GM18520 (cell line): ENCODE measurements around the gene DSCAML1.

Experiments used
- ATAC-seq: cut with Tn5 transposase; IDR thresholded peaks from one replicate; pipeline ENCODE4 v1.9.1; 2021; ENCODE audit not compliant: unreplicated experiment

DSCAML1 gene

DNA sequence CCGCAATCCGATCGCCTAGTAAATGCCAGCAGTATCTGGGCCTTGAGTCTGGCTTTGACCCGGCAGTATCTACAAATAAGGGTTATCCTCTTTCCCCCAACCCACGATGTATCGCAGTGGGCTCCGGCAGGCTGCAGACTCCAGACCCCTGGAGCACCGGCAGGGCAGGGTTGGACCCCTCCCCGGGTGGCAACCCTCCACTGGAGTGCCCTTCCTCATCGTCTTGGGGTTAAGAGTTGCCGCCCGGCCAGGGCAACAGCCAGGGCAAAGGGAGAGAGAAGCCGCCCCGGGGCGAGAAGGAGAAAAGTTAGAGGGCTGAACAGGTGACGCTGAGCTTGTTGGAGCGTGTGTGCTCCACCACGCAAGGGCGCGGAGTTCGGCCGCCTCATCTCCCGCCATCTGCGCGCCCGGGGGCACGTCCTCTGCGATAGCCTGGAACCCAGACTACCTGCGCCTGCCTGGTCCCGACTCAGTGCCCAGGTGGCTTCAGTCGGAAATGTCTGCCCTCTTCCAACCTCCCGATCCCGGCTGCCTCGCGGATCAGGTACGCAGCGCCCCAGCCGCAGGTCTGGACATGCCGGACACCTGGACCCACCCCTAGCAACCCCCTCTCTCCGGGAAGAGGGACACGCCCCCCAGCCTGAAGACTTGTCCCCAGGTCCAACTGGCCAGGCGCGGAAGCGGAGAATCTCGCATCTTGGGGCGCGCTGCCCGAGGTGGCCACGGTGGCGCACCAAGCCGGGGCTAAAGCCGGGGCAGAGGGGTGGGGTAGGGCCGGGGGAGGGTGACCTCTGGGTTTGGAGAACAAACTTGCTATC is 1.2 kb downstream of the DSCAML1 start:
- ATAC-seq, result no peak

DNA sequence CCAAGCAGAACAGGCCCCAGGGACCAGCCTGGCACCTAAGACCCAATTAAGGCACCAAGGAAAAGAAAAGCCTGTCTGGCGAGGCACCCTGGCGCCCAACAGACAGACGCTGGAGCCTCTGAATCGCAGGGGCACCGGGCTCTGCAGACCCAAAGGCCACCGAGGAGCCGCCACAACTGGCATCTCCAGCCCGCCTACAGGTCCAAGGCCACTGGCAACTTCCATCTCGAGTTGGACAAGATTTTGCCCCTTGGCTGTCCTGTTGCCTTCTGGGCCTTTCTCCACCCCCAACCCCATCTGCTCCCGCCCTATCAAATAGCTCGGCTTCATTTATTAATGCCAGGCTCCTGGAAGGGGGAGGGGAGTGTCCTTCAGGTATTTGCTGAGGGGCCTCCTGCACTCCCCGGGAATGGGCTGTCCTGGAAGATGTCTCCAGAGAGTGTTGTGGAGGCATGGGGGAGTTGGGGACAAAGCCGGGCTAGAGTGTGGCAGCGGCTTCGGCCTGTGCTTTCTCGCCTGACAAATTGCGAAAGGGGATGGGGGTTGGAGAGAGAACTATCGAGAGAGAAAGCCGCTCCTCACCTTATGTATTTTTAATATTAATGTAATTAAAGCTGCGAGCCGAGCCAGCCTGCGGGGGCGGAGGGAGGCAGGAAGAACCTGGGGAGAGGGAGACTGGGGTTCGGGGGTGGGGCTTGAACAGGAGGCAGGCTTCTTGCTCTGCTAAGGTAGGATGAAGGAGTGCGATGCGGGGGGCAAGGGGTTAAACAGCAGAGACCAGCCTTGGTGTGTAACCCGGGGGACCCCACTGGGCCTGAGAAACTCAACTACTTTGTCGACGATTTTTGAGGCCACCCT is 2.0 kb downstream of the DSCAML1 start:
- ATAC-seq, result no peak

DNA sequence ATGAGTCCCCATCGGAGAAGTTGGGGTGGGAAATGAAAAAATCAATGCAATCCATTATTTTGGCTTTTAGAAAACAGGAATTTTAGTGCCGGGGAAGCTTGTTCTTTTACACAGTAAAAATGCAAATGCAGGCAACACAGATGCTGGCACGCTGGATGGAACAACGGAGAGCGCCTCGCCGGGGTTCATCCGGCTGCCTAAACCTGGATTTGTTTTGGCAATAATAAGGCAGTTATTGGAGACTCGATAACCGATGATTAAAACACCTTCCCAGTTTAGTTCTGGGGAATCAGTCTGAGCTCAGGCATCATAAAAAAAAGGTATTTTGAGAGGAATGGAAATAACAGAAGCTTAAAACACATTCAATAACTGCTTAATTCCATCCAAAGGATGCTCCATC is 2.9 kb downstream of the DSCAML1 start:
- ATAC-seq, result no peak

DNA sequence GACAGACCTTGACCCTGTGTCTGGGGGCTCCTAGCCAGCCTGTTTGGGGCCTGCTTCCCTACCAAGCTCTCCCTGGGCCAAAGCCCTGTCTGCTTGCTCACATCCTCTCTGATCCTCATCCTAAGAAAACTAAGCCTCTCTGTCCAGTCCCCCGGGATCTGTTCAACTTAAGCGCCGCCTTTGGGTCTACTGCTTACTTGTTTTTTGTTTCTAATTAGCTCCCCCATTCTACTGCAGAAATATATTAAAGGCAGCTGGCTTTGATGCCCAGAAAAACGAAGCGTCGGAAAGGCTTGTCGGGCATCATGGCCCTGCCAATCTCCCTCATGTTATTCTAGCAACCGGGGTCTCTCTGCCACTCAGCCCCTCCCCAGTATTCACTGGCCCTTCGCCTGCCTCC is 3.4 kb downstream of the DSCAML1 start:
- no peak for ATAC-seq

DNA sequence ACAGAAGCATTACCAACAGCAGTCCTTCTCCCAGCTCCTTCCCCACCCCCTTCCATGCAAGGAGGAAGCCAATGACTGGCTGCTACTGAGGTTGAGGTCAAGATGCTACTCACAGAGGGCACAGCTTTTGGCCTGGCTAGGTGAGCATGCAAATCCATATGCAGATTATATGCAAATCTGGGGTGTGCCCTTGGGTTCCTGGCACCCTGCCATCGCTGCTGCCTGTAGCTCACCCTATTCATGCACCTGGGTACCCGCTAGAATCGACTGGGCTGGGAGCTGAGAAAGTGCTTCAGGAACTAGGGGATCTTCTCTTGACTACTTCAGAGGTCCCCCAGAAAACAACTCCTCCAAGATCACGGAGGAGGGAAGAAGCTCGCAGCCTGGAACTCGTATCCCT is 4.0 kb downstream of the DSCAML1 start:
- ATAC-seq, result no peak

DNA sequence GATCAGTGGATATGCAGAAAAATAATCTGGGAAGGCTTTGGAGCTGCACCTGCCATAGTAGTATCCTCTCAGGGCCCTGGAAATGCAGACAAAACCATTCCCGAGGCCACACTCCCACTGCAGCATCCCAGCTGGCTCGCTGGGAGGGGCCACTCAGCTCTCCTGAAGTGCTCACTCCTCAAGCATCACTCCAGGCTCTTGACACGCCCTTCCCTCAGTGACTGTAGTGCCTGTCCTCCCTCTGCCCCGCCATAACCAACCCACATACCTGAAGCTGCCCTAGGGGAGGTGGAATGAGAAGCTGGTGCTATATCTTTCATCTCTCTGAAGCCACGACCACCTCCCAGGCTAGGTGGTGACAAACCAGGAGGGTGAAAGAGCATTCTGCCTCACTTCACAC is 4.8 kb downstream of the DSCAML1 start:
- ATAC-seq, result no peak

DNA sequence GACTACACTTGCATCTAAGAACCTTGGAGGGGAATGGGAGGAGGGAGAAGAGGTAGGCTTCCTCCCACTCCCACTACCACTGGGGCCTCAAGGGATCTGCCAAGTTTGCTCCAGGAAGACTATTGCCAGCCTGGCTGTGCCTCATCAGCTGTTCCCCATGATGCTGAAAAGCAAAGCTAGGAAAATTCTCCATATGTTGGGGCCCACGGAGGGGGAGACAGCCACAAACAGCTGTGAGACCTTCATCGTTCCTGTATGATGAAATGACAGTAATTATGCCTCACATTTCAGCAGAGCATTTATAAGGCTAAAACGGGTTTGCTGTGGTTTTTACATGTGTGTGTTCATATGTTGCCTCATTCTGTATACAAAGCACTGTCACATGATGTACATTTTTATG is 6.7 kb downstream of the DSCAML1 start:
- no peak for ATAC-seq

DNA sequence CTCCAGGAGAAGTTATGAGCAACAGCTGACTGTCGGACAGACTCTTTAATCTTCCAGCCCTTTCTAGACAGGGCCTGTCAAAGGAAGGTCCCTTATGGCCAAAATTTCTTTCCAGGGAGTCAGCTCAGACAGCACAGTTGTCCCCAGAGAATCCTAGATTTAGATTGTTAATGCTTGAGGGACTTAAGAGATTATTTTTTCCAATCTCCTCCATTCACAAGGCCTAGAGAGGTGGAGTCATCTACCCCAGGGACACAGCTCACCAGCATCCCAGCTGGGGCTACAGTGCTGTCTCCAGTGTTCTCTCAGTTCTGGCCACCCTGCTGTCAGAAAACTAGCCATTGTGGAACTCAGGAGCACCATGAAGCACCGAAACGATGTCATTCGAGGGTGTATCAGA is 7.8 kb downstream of the DSCAML1 start:
- no peak for ATAC-seq

DNA sequence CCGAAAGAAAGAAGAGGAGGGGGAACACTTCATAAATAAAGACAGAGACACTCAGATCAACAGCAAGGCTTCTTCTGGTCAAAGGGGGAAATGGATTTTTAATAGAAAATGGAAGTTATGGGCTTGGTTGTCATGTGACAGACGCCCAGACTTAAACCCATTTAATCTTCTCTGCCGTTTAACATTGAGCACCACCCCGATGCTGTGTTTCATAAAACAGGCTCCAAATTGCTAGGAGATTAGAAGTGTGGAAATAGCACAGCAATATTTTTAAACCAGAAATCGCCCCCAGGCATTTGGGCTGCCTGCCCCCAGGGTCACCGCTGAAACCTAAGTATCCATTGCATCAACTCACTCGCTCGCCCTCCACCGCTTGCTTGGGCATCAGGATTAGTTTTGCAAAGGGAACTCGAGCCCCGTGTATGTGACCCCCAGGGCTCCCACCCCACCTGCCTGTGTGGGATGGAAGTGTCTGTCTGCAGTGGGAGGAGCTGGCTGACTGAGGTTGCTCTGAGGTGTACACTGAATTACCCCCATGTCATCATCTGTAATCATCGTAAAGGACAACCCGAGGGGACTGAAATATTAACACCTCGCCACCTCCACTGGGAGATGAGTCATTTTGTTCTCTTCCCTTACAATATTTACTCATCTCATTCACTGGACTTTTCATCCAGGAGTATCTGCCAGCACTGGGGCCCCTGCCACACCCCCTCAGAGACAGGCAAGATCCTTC is 10.7 kb downstream of the DSCAML1 start:
- no peak for ATAC-seq

DNA sequence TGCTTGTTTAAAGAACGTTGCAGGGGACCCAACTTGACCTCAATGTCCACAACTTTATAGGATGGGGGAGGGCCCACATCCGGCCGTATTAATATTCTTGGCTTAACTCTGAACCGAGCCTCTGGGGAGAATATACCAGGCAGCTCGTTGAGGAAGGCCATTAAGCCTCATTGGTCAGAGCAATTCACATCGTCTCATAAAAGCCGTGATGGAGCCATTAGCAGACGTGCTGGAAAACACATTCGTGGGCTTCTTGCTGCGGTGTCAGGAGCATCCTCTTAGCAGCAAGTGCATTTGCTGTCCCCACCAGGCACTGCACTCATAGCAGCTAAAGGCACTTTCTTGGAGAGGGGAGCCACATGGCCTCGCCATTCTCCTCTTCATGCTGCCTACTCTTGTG is 14.9 kb downstream of the DSCAML1 start:
- ATAC-seq, result no peak

DNA sequence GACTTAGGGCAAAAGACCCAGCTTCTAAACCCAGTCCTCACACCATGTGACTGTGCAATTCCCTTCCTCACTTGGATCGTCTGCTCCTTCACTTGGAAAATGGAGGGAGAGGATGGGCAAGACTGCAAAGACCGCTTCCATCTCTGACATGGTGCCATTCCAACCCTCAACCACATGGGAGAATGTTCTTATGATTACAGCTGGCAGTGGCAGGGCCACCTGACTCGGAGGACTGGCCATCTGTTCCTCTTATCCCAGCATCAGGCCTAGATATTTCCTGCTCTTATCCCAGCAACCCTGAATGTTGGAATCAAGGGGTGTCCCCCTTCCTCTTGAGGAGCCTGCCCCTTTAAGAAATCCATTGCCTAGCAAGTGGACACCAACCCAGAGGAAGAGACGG is 15.4 kb downstream of the DSCAML1 start:
- no peak for ATAC-seq

DNA sequence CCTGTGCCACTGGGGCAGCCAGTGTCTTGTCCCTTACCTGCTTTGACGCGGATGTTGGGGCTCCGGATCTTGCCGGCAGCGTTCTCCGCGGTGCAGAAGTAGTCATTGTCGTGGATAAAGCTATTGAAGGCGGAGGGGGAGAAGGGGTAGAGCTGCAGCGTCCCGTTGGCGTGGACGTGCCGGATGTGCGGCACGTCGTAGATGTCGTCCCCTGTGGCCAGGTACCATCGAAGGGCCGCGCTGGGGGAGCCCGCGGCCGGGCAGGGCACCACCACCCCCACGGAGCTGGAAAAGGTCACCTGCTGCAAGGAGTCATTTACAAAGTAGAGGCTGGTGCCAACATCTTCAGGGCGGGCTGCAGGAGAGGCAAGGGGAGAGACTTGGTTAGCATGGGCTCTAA is 16.6 kb downstream of the DSCAML1 start:
- ATAC-seq, result no peak

DNA sequence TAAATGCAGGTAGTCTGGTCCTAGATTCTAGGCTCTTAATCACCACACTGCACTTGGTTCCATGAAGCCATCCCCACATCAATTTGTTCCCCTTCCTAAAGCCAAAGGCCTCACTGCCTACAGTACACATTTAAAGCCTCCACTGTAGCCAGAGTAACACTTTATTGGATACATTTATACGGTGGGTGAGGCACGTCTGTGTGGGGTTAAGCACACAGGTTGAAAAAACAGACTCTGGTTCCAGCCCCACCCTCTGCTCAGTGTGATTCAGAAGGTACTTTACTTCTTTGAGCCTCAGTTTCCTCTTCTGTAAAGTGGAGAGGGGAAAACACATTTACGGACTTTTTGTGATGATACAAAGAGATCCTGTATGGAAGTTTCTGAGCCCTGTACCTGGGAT is 22.5 kb downstream of the DSCAML1 start:
- no peak for ATAC-seq

DNA sequence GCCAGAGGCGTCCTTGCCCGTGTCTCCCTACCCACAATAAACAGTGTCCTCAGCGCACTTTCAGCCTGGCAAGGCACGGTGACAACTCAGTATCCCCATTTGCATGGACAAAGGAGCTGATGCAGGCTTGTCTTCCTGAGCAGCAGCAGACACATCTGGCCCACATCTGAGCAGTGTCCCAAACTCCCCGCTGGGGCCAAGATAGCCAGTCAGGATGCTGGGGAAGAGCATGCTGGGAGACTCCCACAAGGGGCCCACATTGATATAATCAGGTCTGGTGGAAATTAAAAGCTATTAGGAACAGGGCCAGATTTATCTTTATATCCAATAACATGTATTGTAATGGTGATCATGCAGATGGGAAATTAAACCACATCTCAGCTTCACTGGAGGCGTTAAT is 24.7 kb downstream of the DSCAML1 start:
- ATAC-seq, result no peak

DNA sequence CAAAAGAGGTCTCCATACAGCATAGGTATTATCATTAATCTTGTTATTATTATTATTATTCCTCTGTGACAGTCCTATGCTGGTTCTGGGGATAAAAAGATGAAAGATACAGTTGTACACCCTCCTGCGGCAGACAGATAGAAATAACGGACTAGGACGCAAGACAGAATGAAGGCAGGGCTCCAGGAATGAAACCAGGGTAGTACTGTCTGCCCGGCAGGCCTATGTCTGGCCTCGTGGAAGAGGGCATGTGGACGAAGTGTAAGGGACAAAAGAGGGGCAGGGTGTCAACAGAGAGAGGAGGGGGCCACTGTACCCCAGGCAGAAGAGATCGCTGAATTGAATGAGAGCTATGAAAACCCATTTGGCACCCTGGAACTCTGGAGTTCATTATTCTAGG is 25.2 kb downstream of the DSCAML1 start:
- no peak for ATAC-seq

DNA sequence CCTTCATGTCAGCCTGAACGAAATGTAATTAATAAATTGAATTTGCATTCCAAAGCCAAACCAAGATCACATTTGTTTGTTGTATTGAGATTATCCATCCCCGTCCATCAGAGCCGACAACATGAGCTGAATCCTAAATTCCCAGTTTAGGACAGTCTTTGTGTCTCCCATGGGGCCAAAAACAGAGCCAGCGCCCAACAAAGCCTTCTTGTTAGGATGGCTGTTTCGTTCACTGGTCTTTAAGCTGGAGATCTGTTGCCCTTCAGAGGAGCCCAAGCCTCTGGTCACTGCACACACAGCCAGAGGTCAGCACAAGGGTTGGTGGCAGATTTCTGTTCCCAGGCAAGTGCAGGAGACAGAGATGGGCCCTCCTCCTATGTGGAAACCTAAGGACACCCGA is 25.8 kb downstream of the DSCAML1 start:
- no peak for ATAC-seq

DNA sequence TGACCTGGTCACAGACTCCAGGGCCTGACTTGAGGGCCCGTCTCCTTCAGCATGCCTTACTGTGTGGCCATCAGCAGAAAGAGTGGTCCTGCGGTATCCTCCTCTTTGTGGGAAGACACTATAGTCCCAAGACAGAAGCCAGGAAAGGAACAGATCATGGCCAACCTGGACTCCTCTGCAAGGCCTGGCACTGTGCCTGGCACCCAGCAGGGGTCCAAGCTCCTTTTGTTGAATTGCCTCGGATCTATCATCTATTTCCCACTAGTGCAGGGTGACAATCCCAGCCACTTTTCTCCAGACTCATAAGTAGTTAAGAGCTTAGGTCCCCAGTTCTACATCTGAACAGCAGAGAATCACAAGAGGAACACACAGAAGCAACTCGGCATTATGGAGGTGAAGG is 27.0 kb downstream of the DSCAML1 start:
- ATAC-seq, result no peak

DNA sequence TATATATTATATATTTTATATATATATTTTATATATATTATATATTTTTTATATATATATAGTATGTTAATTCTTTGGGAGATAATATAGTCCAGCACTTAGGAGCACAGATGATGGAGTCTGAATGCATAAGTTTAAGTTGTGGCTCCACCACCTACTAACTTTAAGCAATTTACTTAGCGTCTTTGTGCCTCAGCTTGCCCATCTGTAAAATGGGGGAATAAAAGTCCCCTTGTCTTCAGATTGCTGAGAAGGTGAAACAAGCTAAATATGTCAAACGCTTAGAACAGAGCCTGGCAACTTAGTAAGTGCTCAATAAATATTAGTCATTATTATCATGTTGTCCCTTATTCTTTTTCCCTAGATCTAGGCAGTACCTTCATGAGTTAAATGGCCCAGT is 27.5 kb downstream of the DSCAML1 start:
- no peak for ATAC-seq

DNA sequence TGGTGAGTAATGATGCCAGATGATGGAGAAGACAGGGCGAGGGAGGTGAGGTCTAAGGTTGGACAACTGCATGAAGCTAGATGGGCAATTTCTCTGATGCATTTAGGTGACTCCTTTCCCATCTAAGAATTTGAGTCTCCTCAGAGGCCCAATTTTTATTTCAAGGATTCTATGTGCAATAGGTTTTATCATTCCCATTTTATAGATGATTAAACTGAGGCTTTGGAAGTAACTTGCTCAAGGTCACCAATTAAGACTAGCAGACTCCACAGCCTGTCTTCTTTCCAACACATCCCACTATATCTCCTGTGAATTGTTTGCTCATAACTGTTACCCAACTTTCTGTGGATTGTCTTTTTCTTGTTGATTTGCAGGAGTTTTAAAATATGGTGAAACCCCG is 28.5 kb downstream of the DSCAML1 start:
- ATAC-seq, result no peak

DNA sequence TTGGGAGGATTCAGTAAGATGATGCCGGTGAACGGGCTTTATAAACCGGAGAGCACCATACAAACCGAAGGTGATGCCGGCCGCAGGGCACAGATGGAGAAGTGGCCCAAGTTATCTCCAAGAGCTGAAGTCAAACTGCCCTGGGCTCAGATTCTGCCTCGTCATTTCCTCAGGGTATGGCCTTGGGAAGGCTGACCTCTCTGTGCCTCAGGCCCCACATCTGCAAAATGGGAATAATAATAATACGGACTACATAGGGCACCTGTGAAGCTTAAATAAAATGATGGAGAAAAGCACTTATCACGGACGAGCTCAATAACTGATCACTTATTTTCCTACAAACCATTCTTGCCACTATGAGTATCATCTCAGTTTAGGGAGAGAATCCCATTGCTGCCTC is 29.9 kb downstream of the DSCAML1 start:
- no peak for ATAC-seq

DNA sequence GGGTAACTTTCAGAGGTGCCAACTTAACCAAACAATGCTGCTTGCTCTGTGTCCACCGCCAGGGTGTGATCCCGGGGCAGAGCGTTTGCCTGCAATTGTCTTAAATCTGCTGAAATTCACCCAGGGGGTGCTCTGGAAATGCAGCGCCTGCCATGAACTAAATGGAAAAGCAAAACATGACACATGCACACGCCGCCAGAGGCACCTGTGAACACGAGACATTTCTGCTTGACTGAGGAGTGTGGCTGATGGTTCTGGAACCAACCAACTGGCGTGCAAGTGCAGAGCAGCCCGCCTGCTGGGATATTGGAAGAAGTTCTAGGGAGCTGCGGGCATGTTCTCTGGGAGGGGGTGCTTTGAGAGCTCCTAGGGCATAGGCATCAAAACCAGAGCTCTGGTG is 30.4 kb downstream of the DSCAML1 start:
- ATAC-seq, result no peak

DNA sequence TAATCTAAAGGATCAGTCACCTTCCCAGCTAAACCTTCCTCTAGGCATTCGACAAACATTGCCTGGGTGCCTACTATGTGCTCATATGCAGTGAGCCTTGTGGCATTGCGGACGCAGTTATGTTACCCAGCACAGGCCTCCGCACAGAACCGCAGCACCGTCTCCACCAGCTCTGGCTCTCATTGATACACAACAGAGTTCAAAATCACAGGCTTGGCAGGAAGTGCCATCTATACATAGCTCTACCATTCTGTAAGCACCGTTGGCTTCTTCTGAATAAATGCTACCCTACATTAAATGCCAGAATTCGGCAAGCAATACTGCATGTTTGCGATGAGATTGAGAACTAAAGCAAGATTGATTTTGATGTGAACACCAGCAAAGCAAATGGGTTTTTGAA is 31.0 kb downstream of the DSCAML1 start:
- no peak for ATAC-seq
